NCI-H128 (cell line): ENCODE measurements around the gene CPTP.

Source experiments
- DNase-seq: peaks from one replicate; lab custom pipeline; 2025; ENCODE audit not compliant: unreplicated experiment; lab: John Stamatoyannopoulos, UW

The CPTP gene

DNA sequence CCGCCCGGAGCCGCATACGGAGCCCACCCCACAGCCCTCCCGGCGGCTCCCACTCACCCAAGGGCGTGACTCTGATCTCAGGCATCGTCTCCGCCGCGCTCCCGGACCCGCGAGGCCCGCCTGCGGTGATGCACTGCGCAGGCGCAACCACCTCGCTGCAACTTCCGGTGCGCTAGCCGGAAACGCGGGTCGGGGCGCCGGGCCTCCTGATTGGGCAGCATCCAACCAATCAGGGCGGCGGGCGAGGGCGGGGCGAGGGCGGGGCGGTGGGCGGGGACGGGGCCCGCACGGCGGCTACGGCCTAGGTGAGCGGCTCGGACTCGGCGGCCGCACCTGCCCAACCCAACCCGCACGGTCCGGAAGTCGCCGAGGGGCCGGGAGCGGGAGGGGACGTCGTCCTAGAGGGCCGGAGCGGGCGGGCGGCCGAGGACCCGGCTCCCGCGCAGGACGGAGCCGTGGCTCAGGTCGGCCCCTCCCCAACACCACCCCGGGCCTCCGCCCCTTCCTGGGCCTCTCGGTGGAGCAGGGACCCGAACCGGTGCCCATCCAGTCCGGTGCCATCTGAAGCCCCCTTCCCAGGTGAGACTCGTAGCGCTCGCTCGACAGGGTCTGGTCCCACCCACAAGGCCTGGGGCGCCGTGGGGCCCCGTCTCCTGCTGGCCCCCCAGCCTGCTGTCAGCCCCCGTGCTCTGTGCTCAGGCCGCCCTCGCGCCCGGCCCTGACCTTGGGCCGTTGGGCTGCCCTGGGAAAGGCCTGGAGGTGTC is at the start of gene CPTP, which contains the start of gene INTS11:
CPTP (plus strand) TSS at position 279 of the 764 bp plus-strand sequence. CDS start 2,109 bp downstream, outside the sequence.
INTS11 (minus strand) TSS at position 137 of the 764 bp plus-strand sequence; CDS start at position 85, 52 bp downstream.
- DNase-seq: peak; percentile 80

DNA sequence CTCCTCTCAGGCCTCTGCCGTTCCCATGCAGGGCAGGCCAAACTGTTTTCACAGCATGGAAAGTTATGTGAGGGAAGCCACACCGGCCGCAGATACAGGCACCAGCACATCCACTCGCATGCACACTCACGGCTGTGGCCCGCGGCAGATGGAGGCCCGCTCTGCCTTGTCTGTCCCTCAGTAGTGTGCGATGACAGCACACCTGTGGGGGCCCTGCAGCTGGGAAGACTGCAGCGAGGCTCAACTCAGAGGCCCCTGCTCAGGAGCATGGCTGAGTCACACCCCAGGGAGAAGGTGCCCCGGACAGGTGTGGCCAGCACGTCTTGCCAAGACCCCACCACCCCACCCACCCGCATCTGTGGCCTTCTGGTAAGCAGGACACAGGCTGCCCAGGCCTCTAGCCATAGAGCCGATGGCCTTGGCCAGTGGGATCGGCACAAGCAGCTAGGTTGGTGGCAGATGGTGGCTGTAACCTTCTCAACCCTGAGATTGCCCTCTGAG is 49.6 kb upstream of the CPTP start:
- no peak for DNase-seq

DNA sequence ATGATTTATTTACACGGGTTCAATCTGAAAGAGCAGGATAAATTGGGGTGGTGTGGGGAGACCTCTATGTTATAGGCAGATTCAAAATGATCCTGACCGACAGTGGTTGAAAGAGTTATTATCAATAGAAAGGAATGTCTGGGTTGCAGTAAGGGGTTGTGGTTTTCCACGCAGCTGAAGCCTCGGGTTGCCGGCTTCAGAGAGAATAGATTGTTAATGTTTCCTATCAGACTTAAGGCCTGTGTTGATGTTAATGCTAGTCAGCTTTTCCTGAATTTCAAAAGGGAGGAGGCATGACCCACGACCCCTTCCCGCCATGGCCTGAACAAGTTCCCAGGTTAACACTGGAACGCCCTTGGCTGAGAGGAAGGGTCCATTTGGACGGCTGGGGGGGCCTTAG is 48.8 kb upstream of the CPTP start:
- DNase-seq: no peak

GRCh38 chr1:1278620-1279019 is 46.0 kb upstream of the CPTP start:
- DNase-seq: no peak

GRCh38 chr1:1279028-1279427 is 45.6 kb upstream of the CPTP start:
- no peak for DNase-seq

DNA sequence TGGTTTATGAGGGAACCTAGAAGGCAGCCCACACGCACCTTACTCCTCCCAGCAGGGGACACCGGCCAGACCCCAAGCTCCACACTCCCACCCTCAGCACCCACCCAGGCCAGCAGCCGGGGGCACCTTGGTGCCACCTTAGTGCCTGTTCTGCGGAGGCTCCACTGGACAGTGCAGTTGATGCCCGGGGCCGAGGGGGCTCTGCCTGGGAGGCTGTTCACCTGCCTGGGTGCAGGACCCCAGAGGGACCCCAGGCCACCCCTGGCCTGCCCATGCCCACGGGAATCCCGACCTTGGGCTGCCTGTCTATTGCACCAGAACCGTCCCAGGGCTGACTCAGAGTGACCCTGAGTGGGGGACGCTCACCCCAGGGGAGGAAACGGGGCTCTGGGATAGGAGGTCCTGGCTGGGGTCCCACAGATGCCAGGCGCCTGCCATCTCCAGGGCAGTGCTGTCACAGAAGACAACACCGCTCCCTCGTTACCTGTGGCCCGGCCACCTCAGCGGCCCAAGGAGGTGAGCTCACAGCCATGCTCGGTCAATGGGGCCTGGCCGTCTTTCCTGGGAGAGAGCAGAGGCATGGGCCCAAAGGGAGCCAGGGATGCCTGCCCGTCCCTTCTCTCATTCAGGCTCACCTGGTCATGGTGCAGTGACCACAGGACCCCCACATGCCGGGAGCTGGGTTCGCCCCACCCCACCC is 43.7 kb upstream of the CPTP start:
- DNase-seq: no peak

DNA sequence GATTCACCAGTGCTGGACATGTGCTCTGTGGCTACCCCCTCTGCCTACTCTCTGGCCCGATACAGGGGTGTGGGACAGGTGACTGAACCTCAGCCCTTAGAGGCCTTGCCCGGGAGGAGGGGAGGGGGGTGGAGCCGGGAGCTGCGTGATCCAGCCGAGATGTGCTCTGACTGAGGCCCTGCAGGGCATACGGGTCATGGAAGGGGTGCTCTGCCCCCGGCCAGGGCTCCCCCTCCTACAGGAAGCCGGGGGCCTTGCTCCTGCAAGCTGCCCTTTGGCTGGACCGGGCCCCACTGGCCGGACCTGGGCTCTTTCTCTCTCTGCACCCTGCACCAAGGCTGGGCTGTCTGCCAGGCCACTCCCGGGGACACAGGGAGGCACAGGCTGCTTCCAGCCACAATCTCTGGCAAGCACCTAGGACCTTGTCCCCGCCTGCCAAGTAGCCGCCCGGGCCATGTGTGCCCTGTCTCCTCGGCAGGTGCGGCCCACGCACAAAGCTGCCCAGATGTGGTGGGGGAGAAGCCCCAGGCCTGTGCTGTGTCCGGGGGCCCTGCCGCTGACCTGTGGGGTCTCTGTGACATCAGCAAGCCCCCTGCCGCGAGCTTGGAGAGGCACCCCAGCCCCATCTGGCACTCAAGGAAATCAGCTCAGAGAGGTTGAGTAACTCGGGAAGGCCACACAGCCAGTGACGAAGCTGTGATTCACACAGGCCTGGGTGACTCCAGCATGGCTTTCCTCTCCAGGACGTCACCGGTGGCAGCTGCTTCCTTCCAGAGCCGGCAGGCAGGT is 42.9 kb upstream of the CPTP start:
- DNase-seq: no peak

- DNase-seq: no peak
These were observed 41.6 kb upstream of the CPTP start for GRCh38 chr1:1282998-1283397.

GRCh38 chr1:1283821-1284220 is 40.8 kb upstream of the CPTP start:
- DNase-seq: no peak

- DNase-seq: no peak
These were observed 40.1 kb upstream of the CPTP start for GRCh38 chr1:1284221-1285101.

DNA sequence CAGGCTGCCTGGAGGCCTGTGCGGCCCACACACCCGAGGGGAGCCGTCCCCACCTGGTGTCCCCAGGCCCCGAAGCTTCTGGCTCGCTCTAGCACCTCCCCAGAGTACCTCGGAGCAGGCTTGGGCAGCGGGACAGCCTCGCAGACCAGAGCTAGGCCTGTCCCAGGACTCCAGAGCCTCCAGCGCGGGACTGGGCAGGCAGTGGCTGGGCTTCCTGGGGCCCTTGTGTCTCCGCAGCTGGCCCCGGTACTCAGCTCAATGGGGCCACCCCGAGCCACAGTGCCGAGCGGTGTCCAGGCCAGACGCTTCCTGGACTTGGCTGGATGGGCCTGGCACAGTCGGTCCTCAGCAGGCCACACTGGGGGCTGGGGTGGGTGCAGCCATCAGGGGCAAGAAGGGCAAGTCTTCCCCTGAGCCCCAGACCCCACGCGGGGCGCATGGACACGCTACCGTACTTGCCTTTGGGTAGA is 39.5 kb upstream of the CPTP start:
- DNase-seq: no peak

DNA sequence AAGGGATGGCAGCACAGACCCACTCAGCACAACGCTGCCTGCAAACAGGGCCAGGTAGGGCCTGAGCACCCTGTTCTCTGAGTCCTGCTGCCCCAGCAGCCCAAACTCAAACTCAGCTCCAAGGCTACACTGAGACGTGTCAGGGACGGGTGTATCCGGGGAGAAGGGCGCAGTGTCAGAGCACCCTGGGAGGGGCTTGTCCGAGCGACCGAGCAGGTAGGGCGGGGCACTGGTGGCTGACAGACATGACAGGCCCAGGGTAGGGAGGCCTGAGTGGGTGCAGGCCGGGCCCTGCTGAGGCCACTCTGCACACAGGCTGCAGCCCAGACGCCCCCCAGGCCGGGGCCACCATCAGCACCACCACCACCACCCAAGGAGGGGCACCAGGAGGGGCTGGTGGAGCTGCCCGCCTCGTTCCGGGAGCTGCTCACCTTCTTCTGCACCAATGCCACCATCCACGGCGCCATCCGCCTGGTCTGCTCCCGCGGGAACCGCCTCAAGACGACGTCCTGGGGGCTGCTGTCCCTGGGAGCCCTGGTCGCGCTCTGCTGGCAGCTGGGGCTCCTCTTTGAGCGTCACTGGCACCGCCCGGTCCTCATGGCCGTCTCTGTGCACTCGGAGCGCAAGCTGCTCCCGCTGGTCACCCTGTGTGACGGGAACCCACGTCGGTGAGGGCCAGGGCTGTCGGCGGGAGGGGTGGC is 38.8 kb upstream of the CPTP start:
- DNase-seq: no peak

DNA sequence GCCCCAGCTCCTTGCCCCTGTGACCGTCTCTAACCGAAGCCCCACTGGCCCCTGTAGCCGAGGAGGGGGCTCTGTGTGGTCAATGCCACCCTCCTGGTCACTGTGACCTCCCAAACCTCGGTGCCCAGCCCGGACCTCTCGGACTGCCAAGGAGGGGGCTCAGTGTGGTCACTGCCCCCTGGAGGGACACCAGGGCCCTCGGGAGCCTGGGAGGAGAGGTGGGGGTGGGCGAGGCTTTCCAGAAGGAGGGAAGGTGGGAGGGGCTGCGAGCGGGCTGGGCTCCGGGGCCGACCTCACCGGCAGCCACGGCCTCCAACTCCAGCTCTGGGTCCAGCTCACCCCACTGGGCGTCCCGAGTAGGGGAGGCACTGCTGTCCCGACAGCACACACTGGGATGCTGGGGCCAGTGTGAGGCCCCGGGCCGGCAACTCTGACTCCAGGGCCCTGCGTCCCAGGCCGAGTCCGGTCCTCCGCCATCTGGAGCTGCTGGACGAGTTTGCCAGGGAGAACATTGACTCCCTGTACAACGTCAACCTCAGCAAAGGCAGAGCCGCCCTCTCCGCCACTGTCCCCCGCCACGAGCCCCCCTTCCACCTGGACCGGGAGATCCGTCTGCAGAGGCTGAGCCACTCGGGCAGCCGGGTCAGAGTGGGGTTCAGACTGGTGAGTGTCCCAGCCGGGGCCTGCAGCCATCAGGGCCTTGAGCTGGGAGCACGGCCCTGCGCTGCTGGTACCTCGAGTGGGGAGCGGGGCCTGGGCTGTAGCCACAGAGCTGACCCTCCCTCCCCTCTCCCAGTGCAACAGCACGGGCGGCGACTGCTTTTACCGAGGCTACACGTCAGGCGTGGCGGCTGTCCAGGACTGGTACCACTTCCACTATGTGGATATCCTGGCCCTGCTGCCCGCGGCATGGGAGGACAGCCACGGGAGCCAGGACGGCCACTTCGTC is 38.0 kb upstream of the CPTP start:
- DNase-seq: no peak

GRCh38 chr1:1287288-1288110 is 37.1 kb upstream of the CPTP start:
- no peak for DNase-seq

GRCh38 chr1:1290238-1290731 is 34.3 kb upstream of the CPTP start:
- no peak for DNase-seq

- no peak for DNase-seq
These were observed 33.5 kb upstream of the CPTP start for GRCh38 chr1:1291023-1291528.
